Stimulated activated CD8-positive, alpha-beta memory T cell treated with anti-CD3 and anti-CD28 coated beads, Interleukin-4, amount 100 ng/mL, for 4 hours (primary cell): ENCODE results near the gene UNC93B1.

Source experiments
- DNase-seq, 2 donors: peaks; one replicate each; pipeline ENCODE4 v3.0.0-alpha.2; 2020; ENCODE audit warnings: low read depth in 2 of 2, low spot score in 1 of 2

Gene UNC93B1

GRCh38 chr11:68040101-68040956 is 36.4 kb upstream of the UNC93B1 start:
- DNase-seq, result no peak

- no peak for DNase-seq
Observed at GRCh38 chr11:68039526-68040086, 35.7 kb upstream of the UNC93B1 start.

DNA sequence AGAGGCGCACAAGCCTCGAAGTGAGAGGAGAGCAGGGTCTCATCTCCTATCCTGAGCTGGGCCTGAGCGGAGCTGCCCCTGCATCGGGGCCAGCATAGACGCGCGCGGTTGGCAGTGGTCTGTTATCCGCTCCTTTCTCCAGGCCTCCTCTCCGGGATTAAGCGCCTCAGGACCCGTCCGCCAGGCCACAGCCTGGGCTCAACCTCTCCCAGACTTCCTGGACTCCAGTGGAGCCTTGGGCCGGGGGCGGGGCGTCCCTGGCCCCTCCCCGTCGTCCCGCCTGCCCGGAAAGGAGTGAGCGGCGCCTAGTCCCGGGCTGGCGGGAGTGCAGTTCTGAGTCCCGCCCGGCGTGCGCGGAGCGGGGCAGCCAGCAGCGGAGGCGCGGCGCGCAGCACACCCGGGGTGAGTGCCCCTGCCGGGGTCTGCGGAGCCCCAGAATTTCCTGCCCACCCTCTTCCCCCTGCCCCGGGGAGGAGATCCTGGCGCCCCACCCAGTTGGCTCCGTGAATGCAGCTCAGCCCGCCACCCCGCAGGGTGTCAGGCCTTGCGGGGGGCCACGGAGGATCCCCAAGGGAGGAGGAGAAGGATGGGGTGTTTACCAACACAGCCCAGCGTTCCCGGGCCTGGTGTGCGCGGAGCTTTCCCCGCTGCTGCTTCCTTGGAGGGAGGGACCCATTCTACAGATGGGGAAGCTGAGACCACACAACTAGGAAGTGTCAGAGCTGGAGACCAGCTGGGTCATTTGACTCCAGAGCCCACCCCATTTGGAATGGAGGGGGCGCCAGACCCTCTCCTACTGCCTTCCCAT is 35.0 kb upstream of the UNC93B1 start, which contains the start of gene TCIRG1:
Gene TCIRG1 (plus strand): TSS at position 308 of the 808 bp plus-strand sequence. CDS start 2,247 bp downstream, outside the sequence.
- DNase-seq, result peak in 1 of 2 donors; percentile 38

- DNase-seq, result no peak
Observed at GRCh38 chr11:68038226-68038717, 34.4 kb upstream of the UNC93B1 start.

- no peak for DNase-seq
Observed at GRCh38 chr11:68037411-68038225, 33.7 kb upstream of the UNC93B1 start.

DNA sequence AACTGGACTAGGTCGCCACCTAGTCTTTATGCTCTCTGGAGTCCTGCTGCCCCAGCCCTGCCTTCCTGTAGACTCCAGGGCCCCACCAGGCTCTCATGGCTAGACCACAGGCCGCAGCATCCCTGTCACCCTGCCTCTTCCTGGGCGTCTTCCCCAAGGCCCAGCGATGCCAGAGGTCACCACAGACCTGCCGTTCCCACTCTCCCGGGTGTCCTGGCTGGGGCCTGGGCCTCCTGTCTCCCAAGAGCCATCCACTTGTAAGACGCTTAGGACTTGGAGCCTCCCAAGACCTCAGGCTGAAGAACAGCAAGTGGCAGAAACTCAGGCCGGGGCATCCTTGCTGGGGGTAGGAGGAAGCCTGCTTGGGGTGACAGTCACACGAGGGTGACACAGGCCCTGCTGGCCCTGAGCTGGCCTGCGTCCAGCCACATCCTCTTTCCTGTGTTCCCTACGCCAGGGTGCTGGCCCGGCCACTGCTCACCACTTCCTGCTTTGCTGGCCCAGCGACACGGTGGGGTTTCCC is 32.9 kb upstream of the UNC93B1 start:
- no peak for DNase-seq

GRCh38 chr11:68036141-68036716 is 32.3 kb upstream of the UNC93B1 start:
- no peak for DNase-seq

GRCh38 chr11:68035266-68035876 is 31.5 kb upstream of the UNC93B1 start:
- DNase-seq, result no peak

- no peak for DNase-seq
Observed at GRCh38 chr11:68033708-68034045, 29.8 kb upstream of the UNC93B1 start.

DNA sequence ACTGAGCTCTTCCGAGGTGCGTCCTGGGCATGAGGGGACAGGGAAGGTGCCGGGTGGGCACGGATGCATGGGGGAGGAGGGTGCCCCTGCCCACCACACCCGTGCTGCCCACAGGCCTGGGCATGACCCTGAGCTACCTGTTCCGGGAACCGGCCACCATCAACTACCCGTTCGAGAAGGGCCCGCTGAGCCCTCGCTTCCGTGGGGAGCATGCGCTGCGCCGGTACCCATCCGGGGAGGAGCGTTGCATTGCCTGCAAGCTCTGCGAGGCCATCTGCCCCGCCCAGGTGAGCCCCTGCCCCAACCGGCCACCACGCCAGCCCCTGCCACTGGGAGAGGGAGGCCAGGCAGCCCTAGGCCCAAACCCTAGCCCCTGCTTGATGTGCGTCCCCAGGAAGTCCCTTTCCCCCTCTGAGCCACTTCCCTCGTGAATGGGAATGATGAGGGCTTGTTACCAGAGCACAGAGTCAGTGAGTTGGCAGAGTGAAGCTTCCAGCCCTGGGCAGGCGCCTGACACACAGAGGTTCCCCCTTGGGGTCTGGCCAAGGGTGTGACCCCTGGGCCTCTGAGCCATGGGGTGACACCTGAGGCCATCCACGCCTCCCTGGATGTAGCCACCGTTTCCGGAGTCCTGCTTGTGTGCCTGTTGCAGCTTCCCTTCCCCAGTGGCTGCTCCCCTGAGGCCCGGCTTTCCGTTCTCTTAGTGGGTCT is 29.3 kb upstream of the UNC93B1 start:
- DNase-seq, result no peak

- no peak for DNase-seq
Observed at GRCh38 chr11:68032003-68032402, 28.1 kb upstream of the UNC93B1 start.

DNA sequence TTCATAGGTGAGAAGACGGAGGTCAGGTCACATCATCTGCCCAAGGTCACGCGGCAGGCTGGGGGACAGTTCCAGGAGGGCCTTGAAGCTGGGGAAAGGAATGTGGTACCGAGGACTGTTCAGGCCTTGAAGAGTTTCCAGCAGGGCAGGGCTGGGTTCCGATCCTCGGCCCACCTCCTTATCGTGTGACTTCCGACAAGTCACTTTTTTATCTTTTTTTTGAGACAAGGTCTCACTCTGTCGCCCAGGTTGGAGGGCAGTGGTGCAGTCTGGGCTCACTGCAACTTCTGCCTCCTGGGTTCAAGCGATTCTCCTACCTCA is 27.2 kb upstream of the UNC93B1 start:
- no peak for DNase-seq

DNA sequence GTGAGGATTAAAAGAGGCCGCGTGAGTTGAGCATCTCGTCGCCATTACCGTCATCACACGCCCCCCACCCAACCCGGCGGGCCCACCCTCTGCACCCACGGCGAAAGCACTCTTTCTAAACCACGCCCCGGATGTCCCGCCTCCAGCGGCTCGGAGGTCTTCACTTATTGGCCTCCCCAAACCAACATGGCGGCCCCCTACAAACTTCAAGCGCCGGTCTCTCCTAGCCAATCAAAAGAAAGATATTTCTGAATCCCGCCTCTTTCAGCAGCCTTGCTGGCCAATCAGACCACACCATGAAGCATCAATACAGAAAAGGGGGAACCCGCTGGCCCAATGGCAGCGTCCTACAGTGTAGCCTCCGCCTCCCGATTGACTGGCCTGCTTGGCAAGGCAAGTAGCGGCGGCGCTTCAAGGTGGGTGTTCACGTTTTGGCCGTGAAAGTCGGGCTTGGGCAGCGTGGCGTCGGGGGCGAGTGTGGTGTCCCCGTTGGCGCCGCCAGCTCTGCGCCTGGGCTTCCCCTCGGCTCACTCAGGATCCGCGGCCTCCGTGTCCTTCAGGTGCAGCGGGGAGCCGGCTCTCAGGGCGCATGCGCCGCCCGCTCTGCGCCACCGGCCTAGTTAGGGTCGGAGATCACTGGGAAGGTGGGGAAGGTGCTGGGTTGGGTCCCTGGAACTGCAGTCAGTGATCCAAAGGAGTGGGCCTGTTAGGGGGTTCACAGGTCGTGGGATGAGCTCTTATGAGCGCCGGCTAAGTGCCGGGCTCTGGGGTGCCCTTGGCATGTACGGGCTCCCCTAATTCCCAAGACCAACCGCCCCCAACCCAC is 26.6 kb upstream of the UNC93B1 start, which contains the start of gene NDUFS8:
Gene NDUFS8 (plus strand): TSS at position 364 of the 826 bp plus-strand sequence. CDS start 1,471 bp downstream, outside the sequence.
- DNase-seq, result peak; percentile 95 to 97

- no peak for DNase-seq
Observed at GRCh38 chr11:68028802-68029545, 25.1 kb upstream of the UNC93B1 start.

- DNase-seq, result no peak
Observed at GRCh38 chr11:68027667-68028066, 23.8 kb upstream of the UNC93B1 start.

GRCh38 chr11:68026391-68027105 is 22.7 kb upstream of the UNC93B1 start:
- no peak for DNase-seq

GRCh38 chr11:68025047-68025446 is 21.1 kb upstream of the UNC93B1 start:
- DNase-seq, result no peak
